IMR-90 (cell line): ENCODE results near the gene ADAMTS19. TPM values are rescaled to one million over a fixed set of nuclear protein-coding genes. Genes with fewer than 3 reads are reported as not detected.

Experiments used
- ATAC-seq: fragments of 200-7000 bp; cut with Tn5 transposase; 2 replicates; pipeline ENCODE4 v1.9.1; 2020; ENCODE audit warnings: low read depth, mild to moderate bottlenecking, moderate library complexity
- BruUV-seq: library from RNA; stranded (reverse); fragments of 400-500 nt; replicated peaks from 2 replicates; lab custom pipeline; 2021; lab: Mats Ljungman, UMichigan
- CTCF ChIA-PET: fragments of 300-600 bp; formaldehyde crosslinking; extraction: SDS; loops from one replicate; lab custom pipeline; 2021; ENCODE audit warnings: antibody characterized with exemption; lab: Yijun Ruan, JAX
- POLR2A ChIA-PET: fragments of 300-600 bp; sonication (Branson Sonifier 250); formaldehyde crosslinking; loops from one replicate; lab custom pipeline; 2022; ENCODE audit warnings: antibody characterized with exemption; ENCODE audit not compliant: unreplicated experiment; lab: Charles Lee
- DNase-seq: peaks from one replicate; pipeline ENCODE4 v3.0.0; 2013
- H2AFZ ChIP-seq: replicated peaks from 2 replicates; pipeline ENCODE3; 2013; ENCODE audit warnings: low read length, mild to moderate bottlenecking; ENCODE audit not compliant: poor library complexity
- H2AK5ac ChIP-seq: 2 replicates; pipeline ENCODE4 v1.6.1; 2013; ENCODE audit warnings: low read depth, low read length, inconsistent platforms
- H2AK9ac ChIP-seq: replicated peaks from 2 replicates; pipeline ENCODE3; 2013; ENCODE audit warnings: mild to moderate bottlenecking, low read depth, low read length, moderate library complexity; ENCODE audit not compliant: poor library complexity
- H2BK120ac ChIP-seq: 2 replicates; pipeline ENCODE4 v1.6.1; 2013; ENCODE audit warnings: low read depth, low read length, inconsistent platforms
- H2BK15ac ChIP-seq: 3 replicates; pipeline ENCODE4 v1.6.1; 2013; ENCODE audit warnings: low read depth, low read length, inconsistent platforms
- H2BK20ac ChIP-seq: 2 replicates; pipeline ENCODE4 v1.6.1; 2013; ENCODE audit warnings: low read depth, mild to moderate bottlenecking, inconsistent platforms, low read length, moderate library complexity
- H2BK5ac ChIP-seq: 2 replicates; pipeline ENCODE4 v1.6.1; 2013; ENCODE audit warnings: mild to moderate bottlenecking, low read depth, low read length, inconsistent platforms; ENCODE audit not compliant: poor library complexity, severe bottlenecking
- H3K14ac ChIP-seq: replicated peaks from 2 replicates; pipeline ENCODE4 v1.6.1; 2013; ENCODE audit warnings: low read depth, low read length, inconsistent platforms
- H3K18ac ChIP-seq: 2 replicates; pipeline ENCODE4 v1.6.1; 2013; ENCODE audit warnings: low read depth, low read length, control low read depth
- H3K23ac ChIP-seq: 2 replicates; pipeline ENCODE4 v1.6.1; 2013; ENCODE audit warnings: low read depth, low read length, inconsistent platforms
- H3K27ac ChIP-seq: 2 replicates; pipeline ENCODE4 v1.5.1; 2013; ENCODE audit warnings: mild to moderate bottlenecking, control low read depth, low read length; ENCODE audit not compliant: insufficient read depth
- H3K27me3 ChIP-seq: 2 replicates; pipeline ENCODE4 v1.6.1; 2013; ENCODE audit warnings: low read length; ENCODE audit not compliant: control insufficient read depth, insufficient read depth
- H3K36me3 ChIP-seq: 2 replicates; pipeline ENCODE4 v1.6.1; 2013; ENCODE audit warnings: low read length, mixed read lengths; ENCODE audit not compliant: control insufficient read depth, insufficient read depth
- H3K4ac ChIP-seq: 2 replicates; pipeline ENCODE4 v1.6.1; 2013; ENCODE audit warnings: low read depth, low read length, inconsistent platforms
- H3K4me1 ChIP-seq: 2 replicates; pipeline ENCODE4 v1.6.1; 2013; ENCODE audit warnings: low read length, mixed read lengths; ENCODE audit not compliant: control insufficient read depth, insufficient read depth
- H3K4me2 ChIP-seq: 2 replicates; pipeline ENCODE4 v1.6.1; 2013; ENCODE audit warnings: low read depth, mild to moderate bottlenecking, control low read depth, low read length, moderate library complexity
- H3K4me3 ChIP-seq: 2 replicates; pipeline ENCODE4 v1.5.1; 2013; ENCODE audit warnings: low read depth, mild to moderate bottlenecking, control low read depth, low read length, moderate library complexity; ENCODE audit not compliant: insufficient read depth
- H3K56ac ChIP-seq: 2 replicates; pipeline ENCODE4 v1.6.1; 2013; ENCODE audit warnings: low read length, inconsistent platforms; ENCODE audit not compliant: insufficient read depth; ENCODE audit errors: extremely low read depth
- H3K79me1 ChIP-seq, 2 experiments: 2 replicates each; pipeline ENCODE4 v1.6.1; 2013; ENCODE audit warnings: low read length in 2 of 2, inconsistent platforms in 1 of 2, low read depth in 1 of 2
- H3K9ac ChIP-seq: 2 replicates; pipeline ENCODE4 v1.6.1; 2013; ENCODE audit warnings: low read depth, low read length, control low read depth
- H3K9me1 ChIP-seq: 2 replicates; pipeline ENCODE4 v1.6.1; 2013; ENCODE audit warnings: low read length, inconsistent platforms; ENCODE audit not compliant: insufficient read depth
- H3K9me3 ChIP-seq: 2 replicates; pipeline ENCODE4 v1.6.1; 2013; ENCODE audit warnings: low read length; ENCODE audit not compliant: control insufficient read depth, insufficient read depth
- H4K20me1 ChIP-seq: 2 replicates; pipeline ENCODE4 v1.6.1; 2013; ENCODE audit warnings: low read length, inconsistent platforms; ENCODE audit not compliant: insufficient read depth
- H4K5ac ChIP-seq: 2 replicates; pipeline ENCODE4 v1.6.1; 2013; ENCODE audit warnings: mild to moderate bottlenecking, low read depth, low read length, control low read depth
- H4K8ac ChIP-seq, 2 experiments: 2 replicates each; pipeline ENCODE4 v1.6.1; 2013; ENCODE audit warnings: low read depth in 2 of 2, low read length in 2 of 2, control low read depth in 1 of 2, inconsistent platforms in 1 of 2
- H4K91ac ChIP-seq: 2 replicates; pipeline ENCODE4 v1.6.1; 2013; ENCODE audit warnings: low read depth, low read length, inconsistent platforms; ENCODE audit not compliant: insufficient read depth
- BHLHE40 ChIP-seq: fragments of 150-350 bp; IDR thresholded peaks from 2 replicates; pipeline ENCODE4 v1.6.1; 2016; ENCODE audit warnings: mild to moderate bottlenecking, low read depth, low read length
- CEBPB ChIP-seq: IDR thresholded peaks from 2 replicates; pipeline ENCODE4 v1.6.1; 2012; ENCODE audit warnings: low read depth, low read length, improper control_type of control experiment
- CHD1 ChIP-seq: IDR thresholded peaks from 2 replicates; pipeline ENCODE4 v1.6.1; 2012; ENCODE audit warnings: low read depth, low read length, improper control_type of control experiment
- FOS ChIP-seq: fragments of 150-350 bp; IDR thresholded peaks from 2 replicates; pipeline ENCODE4 v1.6.1; 2016; ENCODE audit warnings: low read depth, low read length
- MAFK ChIP-seq: IDR thresholded peaks from 2 replicates; pipeline ENCODE4 v1.6.1; 2012; ENCODE audit warnings: low read depth, low read length, improper control_type of control experiment
- MAZ ChIP-seq: IDR thresholded peaks from 2 replicates; pipeline ENCODE4 v1.6.1; 2012; ENCODE audit warnings: low read depth, mild to moderate bottlenecking, low read length, improper control_type of control experiment, moderate library complexity, borderline replicate concordance
- MXI1 ChIP-seq: IDR thresholded peaks from 2 replicates; pipeline ENCODE4 v1.6.1; 2012; ENCODE audit warnings: low read depth, mild to moderate bottlenecking, low read length, moderate library complexity, borderline replicate concordance
- NFE2L2 ChIP-seq: fragments of 150-350 bp; IDR thresholded peaks from 2 replicates; pipeline ENCODE4 v1.6.1; 2016; ENCODE audit warnings: low read depth, mild to moderate bottlenecking, low read length
- POLR2A ChIP-seq: IDR thresholded peaks from 2 replicates; pipeline ENCODE4 v1.6.1; 2012; ENCODE audit warnings: mild to moderate bottlenecking, low read depth, low read length
- RAD21 ChIP-seq: IDR thresholded peaks from 2 replicates; pipeline ENCODE4 v1.6.1; 2012; ENCODE audit warnings: low read length, improper control_type of control experiment
- RCOR1 ChIP-seq: IDR thresholded peaks from 2 replicates; pipeline ENCODE4 v1.6.1; 2012; ENCODE audit warnings: mild to moderate bottlenecking, low read length, improper control_type of control experiment; ENCODE audit not compliant: insufficient replicate concordance
- RFX5 ChIP-seq: IDR thresholded peaks from 2 replicates; pipeline ENCODE4 v1.8.0; 2012; ENCODE audit warnings: low read depth, mild to moderate bottlenecking, low read length, moderate library complexity
- SMC3 ChIP-seq: fragments of 150-350 bp; IDR thresholded peaks from 2 replicates; pipeline ENCODE4 v1.6.1; 2016; ENCODE audit warnings: low read depth, mild to moderate bottlenecking, antibody characterized with exemption, low read length, moderate library complexity
- WGBS, 2 experiments: methylation state at CpG; one replicate each; pipeline versions ENCODE4 v1.1.5 to v1.1.7; 2013; ENCODE audit warnings: missing lambda C conversion rate in 2 of 2; ENCODE audit not compliant: insufficient read length in 1 of 2; ENCODE audit errors: extremely low coverage in 2 of 2; 5-methylcytosine and 5-hydroxymethylcytosine counted together
- dilution Hi-C: fragments of 300-500 bp; cut with HindIII; formaldehyde crosslinking; loops from one replicate; pipeline ENCODE4 v1.14.3; 2018; ENCODE audit warnings: low sequenced_read_pairs; ENCODE audit not compliant: unreplicated experiment
- in situ Hi-C: fragments of 300-500 bp; cut with MboI; formaldehyde crosslinking; loops from 3 replicates; pipeline ENCODE4 v1.14.3; 2019; ENCODE audit warnings: low sequenced_read_pairs, inconsistent platforms, mixed read lengths
- intact Hi-C: fragments of 100-400 bp; cut with micrococcal nuclease; formaldehyde crosslinking; loops from 2 replicates; pipeline ENCODE4 v1.10.0; 2022
- polyA plus RNA-seq, 3 experiments: library from polyadenylated mRNA; depleted of rRNA; stranded (reverse); fragments of >200 nt; gene quantifications; 2 replicates each; pipeline ENCODE4 v1.2.3, GENCODE V29; 2012; ENCODE audit warnings: low replicate concordance in 1 of 3
- total RNA-seq: library from RNA; depleted of rRNA; stranded (reverse); fragments of >200 nt; gene quantifications from 2 replicates; pipeline ENCODE4 v1.2.3, GENCODE V29; 2012
- TF ChIP-seq, protein P1 (sequence below): conservative IDR thresholded peaks from 2 replicates; pipeline ENCODE4 v1.5.1; 2012; ENCODE audit warnings: mild to moderate bottlenecking, low read depth, low read length, improper control_type of control experiment
- TF ChIP-seq, protein P2 (sequence below): fragments of 150-350 bp; IDR thresholded peaks from 2 replicates; pipeline ENCODE4 v1.6.1; 2016; ENCODE audit warnings: low read depth, mild to moderate bottlenecking, low read length, moderate library complexity, borderline replicate concordance
- TF ChIP-seq, protein P3 (sequence below): fragments of 150-350 bp; IDR thresholded peaks from 2 replicates; pipeline ENCODE4 v1.6.1; 2017; ENCODE audit warnings: mild to moderate bottlenecking, antibody characterized with exemption, low read length, low read depth

Gene ADAMTS19
- total and polyA plus RNA-seq, 2 of the 4 experiments (the other 2 are of a cell fraction), result under 0.01 to 0.17 TPM

DNA sequence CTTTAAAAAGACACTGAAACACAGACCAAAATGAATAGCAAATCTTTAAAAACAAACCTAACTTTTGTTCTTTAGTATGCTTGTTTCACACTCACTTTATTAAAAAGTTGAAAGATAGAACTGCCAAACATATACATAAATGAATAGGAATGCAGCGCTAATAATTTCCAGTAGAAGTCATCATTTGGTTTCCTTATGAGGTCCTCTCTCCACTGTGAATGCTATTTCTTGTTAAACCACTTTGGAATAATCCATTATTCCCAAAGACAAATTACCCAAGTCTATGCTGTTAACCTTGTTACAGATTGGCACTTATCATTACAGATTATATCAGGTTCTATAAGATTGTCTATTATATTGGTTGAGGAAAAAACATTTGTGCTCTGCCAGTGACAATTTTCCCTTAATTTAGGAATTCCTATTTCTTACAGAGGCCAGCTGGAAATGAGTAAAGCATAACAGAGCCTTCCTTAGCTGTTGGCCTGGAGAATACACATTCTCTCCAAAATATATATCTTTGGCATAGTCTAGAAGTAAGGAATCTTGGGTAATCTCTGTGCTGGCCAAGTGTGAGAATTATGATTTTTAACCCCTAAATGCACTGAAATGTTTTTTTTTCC is 258.5 kb downstream of the ADAMTS19 start:
- WGBS, 2 experiments, result no CpG with 5 or more reads among the region's 1 CpG
- H3K4me1 ChIP-seq, result no peaks in the 10 kb centered on the region
- intact Hi-C loops, result no loop called here
- H3K36me3 ChIP-seq, result no peaks in the 10 kb centered on the region
- H3K27me3 ChIP-seq, result no peaks in the 10 kb centered on the region
- H3K23ac ChIP-seq, result no peak overlapping the region
- no peak overlapping the region for H3K56ac ChIP-seq
- dilution Hi-C loops, result no loop called here
- no peak overlapping the region for H3K27ac ChIP-seq
- H3K9ac ChIP-seq, result no peak overlapping the region
- H4K20me1 ChIP-seq, result no peaks in the 10 kb centered on the region
- no peak overlapping the region for H3K14ac ChIP-seq
- no peak overlapping the region for H3K18ac ChIP-seq
- no peak overlapping the region for H2BK5ac ChIP-seq
- H3K4ac ChIP-seq, result no peak overlapping the region
- H4K91ac ChIP-seq, result no peak overlapping the region
- no peak overlapping the region for H2AK5ac ChIP-seq
- CTCF ChIA-PET, result no interaction called here
- no peak overlapping the region for H2AFZ ChIP-seq
- POLR2A ChIA-PET, result no interaction called here
- in situ Hi-C loops, result no loop called here
- no peak overlapping the region for H3K4me2 ChIP-seq
- H4K8ac ChIP-seq, result no peak overlapping the region
- TF ChIP-seq, protein P1, sequence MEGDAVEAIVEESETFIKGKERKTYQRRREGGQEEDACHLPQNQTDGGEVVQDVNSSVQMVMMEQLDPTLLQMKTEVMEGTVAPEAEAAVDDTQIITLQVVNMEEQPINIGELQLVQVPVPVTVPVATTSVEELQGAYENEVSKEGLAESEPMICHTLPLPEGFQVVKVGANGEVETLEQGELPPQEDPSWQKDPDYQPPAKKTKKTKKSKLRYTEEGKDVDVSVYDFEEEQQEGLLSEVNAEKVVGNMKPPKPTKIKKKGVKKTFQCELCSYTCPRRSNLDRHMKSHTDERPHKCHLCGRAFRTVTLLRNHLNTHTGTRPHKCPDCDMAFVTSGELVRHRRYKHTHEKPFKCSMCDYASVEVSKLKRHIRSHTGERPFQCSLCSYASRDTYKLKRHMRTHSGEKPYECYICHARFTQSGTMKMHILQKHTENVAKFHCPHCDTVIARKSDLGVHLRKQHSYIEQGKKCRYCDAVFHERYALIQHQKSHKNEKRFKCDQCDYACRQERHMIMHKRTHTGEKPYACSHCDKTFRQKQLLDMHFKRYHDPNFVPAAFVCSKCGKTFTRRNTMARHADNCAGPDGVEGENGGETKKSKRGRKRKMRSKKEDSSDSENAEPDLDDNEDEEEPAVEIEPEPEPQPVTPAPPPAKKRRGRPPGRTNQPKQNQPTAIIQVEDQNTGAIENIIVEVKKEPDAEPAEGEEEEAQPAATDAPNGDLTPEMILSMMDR, result no peak
- TF ChIP-seq MAFK (no peak), CEBPB (no peak), NFE2L2 (no peak), CHD1 (no peak), RCOR1 (no peak), RFX5 (no peak), POLR2A (no peak), SMC3 (no peak), MXI1 (no peak), BHLHE40 (no peak), RAD21 (no peak), MAZ (no peak), FOS (no peak)
- TF ChIP-seq, protein P2, sequence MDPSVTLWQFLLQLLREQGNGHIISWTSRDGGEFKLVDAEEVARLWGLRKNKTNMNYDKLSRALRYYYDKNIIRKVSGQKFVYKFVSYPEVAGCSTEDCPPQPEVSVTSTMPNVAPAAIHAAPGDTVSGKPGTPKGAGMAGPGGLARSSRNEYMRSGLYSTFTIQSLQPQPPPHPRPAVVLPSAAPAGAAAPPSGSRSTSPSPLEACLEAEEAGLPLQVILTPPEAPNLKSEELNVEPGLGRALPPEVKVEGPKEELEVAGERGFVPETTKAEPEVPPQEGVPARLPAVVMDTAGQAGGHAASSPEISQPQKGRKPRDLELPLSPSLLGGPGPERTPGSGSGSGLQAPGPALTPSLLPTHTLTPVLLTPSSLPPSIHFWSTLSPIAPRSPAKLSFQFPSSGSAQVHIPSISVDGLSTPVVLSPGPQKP, result no peak
- TF ChIP-seq, protein P3, sequence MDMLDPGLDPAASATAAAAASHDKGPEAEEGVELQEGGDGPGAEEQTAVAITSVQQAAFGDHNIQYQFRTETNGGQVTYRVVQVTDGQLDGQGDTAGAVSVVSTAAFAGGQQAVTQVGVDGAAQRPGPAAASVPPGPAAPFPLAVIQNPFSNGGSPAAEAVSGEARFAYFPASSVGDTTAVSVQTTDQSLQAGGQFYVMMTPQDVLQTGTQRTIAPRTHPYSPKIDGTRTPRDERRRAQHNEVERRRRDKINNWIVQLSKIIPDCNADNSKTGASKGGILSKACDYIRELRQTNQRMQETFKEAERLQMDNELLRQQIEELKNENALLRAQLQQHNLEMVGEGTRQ, result no peak
- no peaks in the 10 kb centered on the region for H3K9me1 ChIP-seq
- no peak overlapping the region for H3K4me3 ChIP-seq
- no peak for DNase-seq
- no peak for ATAC-seq
- no peak overlapping the region for H2AK9ac ChIP-seq
- no peak overlapping the region for H4K5ac ChIP-seq
- no peaks in the 10 kb centered on the region for H3K79me1 ChIP-seq
- no peak overlapping the region for H2BK15ac ChIP-seq
- no peak overlapping the region for H2BK20ac ChIP-seq
- H2BK120ac ChIP-seq, result no peak overlapping the region
- no TSS peak for BruUV-seq
- H3K9me3 ChIP-seq, result 0 out of 2 replicates have a peak, but pooled peaks cover 2% of the 10 kb centered on the region
